GM23338 (cell line): ENCODE measurements around the gene MYO3B. TPM values are rescaled to one million over a fixed set of nuclear protein-coding genes. Genes with fewer than 3 reads are reported as not detected.

Experiments
- ATAC-seq: fragments of 200-7000 bp; cut with Tn5 transposase; 3 replicates; pipeline ENCODE4 v1.9.1; 2020
- DNase-seq: peaks from one replicate; pipeline ENCODE4 v3.0.0-alpha.2; 2015; ENCODE audit warnings: low spot score
- H2AFZ ChIP-seq: fragments of 200-600 bp; sonication (generic); 2 replicates; pipeline ENCODE4 v1.8.0; 2016; ENCODE audit warnings: antibody characterized with exemption, mild to moderate bottlenecking, moderate library complexity
- H3F3A ChIP-seq: fragments of 200-600 bp; sonication (generic); replicated peaks from 2 replicates; pipeline ENCODE4 v1.8.0; 2017; ENCODE audit warnings: antibody characterized with exemption, mixed run types, low read depth
- H3K27ac ChIP-seq: fragments of 200-600 bp; sonication (generic); 2 replicates; pipeline ENCODE4 v1.6.1; 2016; ENCODE audit warnings: low read depth
- H3K27me3 ChIP-seq: fragments of 200-600 bp; sonication (generic); 2 replicates; pipeline ENCODE4 v1.8.0; 2016; ENCODE audit warnings: mild to moderate bottlenecking, mixed run types, moderate library complexity; ENCODE audit not compliant: insufficient read depth
- H3K36me3 ChIP-seq: fragments of 200-600 bp; sonication (generic); 2 replicates; pipeline ENCODE4 v1.8.0; 2016; ENCODE audit warnings: mild to moderate bottlenecking; ENCODE audit not compliant: insufficient read depth
- H3K4me1 ChIP-seq: fragments of 200-600 bp; sonication (generic); 2 replicates; pipeline ENCODE4 v1.8.0; 2016; ENCODE audit warnings: mild to moderate bottlenecking, moderate library complexity; ENCODE audit not compliant: insufficient read depth
- H3K4me2 ChIP-seq: fragments of 200-600 bp; sonication (generic); 2 replicates; pipeline ENCODE4 v1.7.1; 2017; ENCODE audit warnings: mixed run types
- H3K4me3 ChIP-seq: fragments of 200-600 bp; sonication (generic); 2 replicates; pipeline ENCODE4 v1.6.1; 2016; ENCODE audit warnings: mixed run types
- H3K79me2 ChIP-seq: fragments of 200-600 bp; sonication (generic); replicated peaks from 2 replicates; pipeline ENCODE4 v1.8.0; 2017; ENCODE audit warnings: mild to moderate bottlenecking; ENCODE audit not compliant: insufficient read depth
- H3K9me2 ChIP-seq: fragments of 200-600 bp; sonication (generic); 2 replicates; pipeline ENCODE4 v1.8.0; 2017; ENCODE audit not compliant: insufficient read depth
- H4K20me1 ChIP-seq: fragments of 200-600 bp; sonication (generic); replicated peaks from 2 replicates; pipeline ENCODE4 v1.8.0; 2017; ENCODE audit warnings: mild to moderate bottlenecking; ENCODE audit not compliant: insufficient read depth
- H3K27ac Mint-ChIP-seq: 2 replicates; pipeline ENCODE4 v1.8.0; 2020; ENCODE audit warnings: inconsistent platforms, mild to moderate bottlenecking, moderate library complexity, mixed read lengths
- H3K27me3 Mint-ChIP-seq: 3 replicates; pipeline ENCODE4 v1.8.0; 2022; ENCODE audit warnings: low read depth, mild to moderate bottlenecking, moderate library complexity, mixed read lengths, inconsistent platforms; ENCODE audit not compliant: insufficient read depth, poor library complexity
- H3K36me3 Mint-ChIP-seq: 3 replicates; pipeline ENCODE4 v1.8.0; 2021; ENCODE audit warnings: low read depth, mild to moderate bottlenecking, inconsistent platforms, moderate library complexity, mixed read lengths
- H3K4me1 Mint-ChIP-seq: 3 replicates; pipeline ENCODE4 v1.8.0; 2020; ENCODE audit warnings: mild to moderate bottlenecking, inconsistent platforms, mixed read lengths
- H3K4me3 Mint-ChIP-seq: 3 replicates; pipeline ENCODE4 v1.8.0; 2021; ENCODE audit warnings: moderate library complexity, mild to moderate bottlenecking, inconsistent platforms, mixed read lengths
- H3K9me3 Mint-ChIP-seq: 3 replicates; pipeline ENCODE4 v1.8.0; 2020; ENCODE audit warnings: moderate library complexity, mild to moderate bottlenecking, inconsistent platforms, mixed read lengths
- CREB1 ChIP-seq: fragments of 250-450 bp; sonication (Bioruptor Pico); IDR thresholded peaks from 2 replicates; pipeline ENCODE4 v1.5.0; 2020; ENCODE audit warnings: low read depth, mild to moderate bottlenecking, moderate library complexity
- CTCF ChIP-seq, 2 experiments: fragments of 200-600 bp in 1 of 2; sonication (generic) in 1 of 2; conservative IDR thresholded peaks; 2 replicates each; pipeline versions ENCODE4 v1.5.1 to v1.6.1; 2016 to 2017; ENCODE audit warnings: antibody characterized with exemption in 2 of 2, low read depth in 2 of 2, mild to moderate bottlenecking in 2 of 2, moderate library complexity in 1 of 2
- ETS1 ChIP-seq: IDR thresholded peaks from 2 replicates; pipeline ENCODE4 v1.6.1; 2016; ENCODE audit warnings: antibody characterized with exemption
- EZH2 ChIP-seq: fragments of 200-600 bp; sonication (generic); IDR thresholded peaks from one replicate; pipeline ENCODE4 v1.8.0; 2017; ENCODE audit warnings: antibody characterized with exemption, mild to moderate bottlenecking, low read depth; ENCODE audit not compliant: unreplicated experiment
- JUNB ChIP-seq: IDR thresholded peaks from one replicate; pipeline ENCODE4 v1.6.1; 2016; ENCODE audit warnings: antibody characterized with exemption; ENCODE audit not compliant: unreplicated experiment
- NANOG ChIP-seq: IDR thresholded peaks from 2 replicates; pipeline ENCODE4 v1.6.1; 2016; ENCODE audit warnings: antibody characterized with exemption, borderline replicate concordance
- POLR2AphosphoS5 ChIP-seq: IDR thresholded peaks from 2 replicates; pipeline ENCODE4 v1.6.1; 2016; ENCODE audit warnings: antibody characterized with exemption, low read depth
- REST ChIP-seq: IDR thresholded peaks from one replicate; pipeline ENCODE4 v1.6.1; 2018; ENCODE audit warnings: antibody characterized with exemption; ENCODE audit not compliant: unreplicated experiment
- STAT1 ChIP-seq: IDR thresholded peaks from one replicate; pipeline ENCODE4 v1.6.1; 2016; ENCODE audit warnings: antibody characterized with exemption; ENCODE audit not compliant: unreplicated experiment
- ZNF331 ChIP-seq: fragments of 250-450 bp; sonication (Bioruptor Pico); IDR thresholded peaks from 2 replicates; pipeline ENCODE4 v1.5.0; 2020; ENCODE audit warnings: low read depth, mild to moderate bottlenecking, moderate library complexity
- ZNF462 ChIP-seq: fragments of 250-450 bp; sonication (Bioruptor Pico); IDR thresholded peaks from 2 replicates; pipeline ENCODE4 v1.5.0; 2020; ENCODE audit warnings: mild to moderate bottlenecking, moderate library complexity
- polyA plus RNA-seq: library from polyadenylated mRNA; unstranded; fragments of >200 nt; fragmentation: Nextera tagmentation; extraction: Ambion mirVana; gene quantifications from 2 replicates; pipeline ENCODE4 v1.2.1, GENCODE V29; 2016
- total RNA-seq: library from RNA; depleted of rRNA; stranded (reverse); fragments of >200 nt; shearing (Covaris generic); gene quantifications from 2 replicates; pipeline ENCODE4 v1.2.3, GENCODE V29; 2014

The MYO3B gene
- total and polyA plus RNA-seq, 2 experiments from 2014 or later: 0.42 TPM; not detected in 1

GRCh38 chr2:170298861-170299429 is 121.0 kb downstream of the MYO3B start:
- no peak overlapping the region for H3K4me3 ChIP-seq
- H3K9me2 ChIP-seq: no peaks in the 10 kb centered on the region; the same call in 1 of the 2 replicates
- Mint-ChIP-seq H3K4me3 (no peak overlapping the region), H3K4me1 (no peaks in the 10 kb centered on the region), H3K9me3 (no peaks in the 10 kb centered on the region), H3K27ac (no peak overlapping the region), H3K27me3 (no peaks in the 10 kb centered on the region), H3K36me3 (no peaks in the 10 kb centered on the region)
- H3K4me2 ChIP-seq: no peak overlapping the region
- H3K4me1 ChIP-seq: no peaks in the 10 kb centered on the region
- H3K27ac ChIP-seq: no peak overlapping the region
- TF ChIP-seq ETS1 (no peak), STAT1 (no peak), REST (no peak), CTCF (conservative IDR thresholded peaks at IDR 0.05; ENCODE audit: low read depth in 2 of 2) (no peak), CREB1 (CRISPR knock-in tag) (no peak), POLR2AphosphoS5 (no peak), EZH2 (no peak), ZNF462 (CRISPR knock-in tag) (no peak), ZNF331 (CRISPR knock-in tag) (no peak), NANOG (no peak), JUNB (no peak)
- H3K27me3 ChIP-seq: no peaks in the 10 kb centered on the region
- no peaks in the 10 kb centered on the region for H4K20me1 ChIP-seq
- no peaks in the 10 kb centered on the region for H3K79me2 ChIP-seq
- no peaks in the 10 kb centered on the region for H3F3A ChIP-seq
- no peak for ATAC-seq
- no peak for DNase-seq
- no peaks in the 10 kb centered on the region for H3K36me3 ChIP-seq
- H2AFZ ChIP-seq: no peak overlapping the region
